HG03460 (cell line): ENCODE results near the gene NANOG.
"Not testable (repeated sequence)": the region's sequence is repeated elsewhere in the genome, so short reads cannot be mapped to it uniquely, and the experiment has no call there.

ENCODE experiments used
- ATAC-seq: cut with Tn5 transposase; IDR thresholded peaks from one replicate; pipeline ENCODE4 v1.9.1; 2021; ENCODE audit not compliant: unreplicated experiment

The NANOG gene

GRCh38 chr12:7788884-7789528 is at the start of gene NANOG:
TSS of gene NANOG (plus strand) at chr12:7789402. CDS start at chr12:7789615, 213 bp downstream.
- not testable (repeated sequence) for ATAC-seq

- ATAC-seq = no peak
Observed at GRCh38 chr12:7747246-7747645, 42.0 kb upstream of the NANOG start, which contains the start of gene CLEC4C. TSS of gene CLEC4C (minus strand) at chr12:7747375. CDS start at chr12:7747348, 27 bp downstream.

- ATAC-seq = no peak
Observed at GRCh38 chr12:7748852-7749251, 40.4 kb upstream of the NANOG start.

- no peak for ATAC-seq
Observed at GRCh38 chr12:7749442-7749841, 39.8 kb upstream of the NANOG start.

GRCh38 chr12:7750350-7750749 is 38.9 kb upstream of the NANOG start:
- ATAC-seq = no peak

- ATAC-seq = no peak
Observed at GRCh38 chr12:7751394-7751793, 37.8 kb upstream of the NANOG start.

GRCh38 chr12:7751941-7752922 is 37.0 kb upstream of the NANOG start:
- not testable (repeated sequence) for ATAC-seq

- ATAC-seq = not testable (repeated sequence)
Observed at GRCh38 chr12:7755668-7756067, 33.5 kb upstream of the NANOG start.

GRCh38 chr12:7756993-7757392 is 32.2 kb upstream of the NANOG start:
- no peak for ATAC-seq

- no peak for ATAC-seq
Observed at GRCh38 chr12:7758766-7759140, 30.4 kb upstream of the NANOG start.

GRCh38 chr12:7769999-7770398 is 19.2 kb upstream of the NANOG start:
- ATAC-seq = no peak

- no peak for ATAC-seq
Observed at GRCh38 chr12:7781274-7781673, 7.9 kb upstream of the NANOG start.

- ATAC-seq = no peak
Observed at GRCh38 chr12:7782055-7782454, 7.1 kb upstream of the NANOG start.

GRCh38 chr12:7783433-7783832 is 5.8 kb upstream of the NANOG start:
- not testable (repeated sequence) for ATAC-seq

GRCh38 chr12:7784701-7785100 is 4.5 kb upstream of the NANOG start:
- no peak for ATAC-seq

GRCh38 chr12:7787574-7788293 is 1.5 kb upstream of the NANOG start:
- no peak for ATAC-seq

- no peak for ATAC-seq
Observed at GRCh38 chr12:7788294-7788660, 925 bp upstream of the NANOG start.

GRCh38 chr12:7793211-7793610 is 4.0 kb downstream of the NANOG start:
- no peak for ATAC-seq

GRCh38 chr12:7797269-7797668 is 8.1 kb downstream of the NANOG start:
- not testable (repeated sequence) for ATAC-seq

- no peak for ATAC-seq
Observed at GRCh38 chr12:7797698-7798398, 8.6 kb downstream of the NANOG start.
